ENCODE measurements around the gene ABCC8. TPM values are rescaled to one million over a fixed set of nuclear protein-coding genes. Genes with fewer than 3 reads are reported as not detected.
A peak's percentile ranks its signal among the peaks of the same experiment; 100 is the strongest.

Gene ABCC8
- polyA plus RNA-seq, 3 donors, result not detected

DNA sequence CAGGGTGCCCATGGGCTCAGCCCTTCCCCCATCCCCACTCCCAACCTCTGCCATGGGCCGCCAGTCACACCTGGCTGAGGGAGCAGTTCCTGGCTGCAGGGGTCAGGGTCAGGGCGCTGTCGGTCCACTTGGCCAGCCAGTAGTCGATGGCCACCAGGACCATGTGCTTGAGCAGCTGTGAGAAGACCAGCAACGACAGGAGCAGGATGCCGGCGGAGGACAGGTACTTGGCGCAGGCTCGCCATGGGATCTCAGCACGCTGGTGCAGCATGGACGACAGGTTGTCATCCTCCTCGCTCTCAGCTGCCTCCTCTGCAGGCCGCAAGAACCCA is 69.9 kb downstream of the ABCC8 start:
- no peak overlapping the region for H3K4me3 ChIP-seq (replicated peaks in 1 of 3; ENCODE audit: low read depth in 2 of 3, low read length in 3 of 3)
- no peak overlapping the region for H2AFZ ChIP-seq (ENCODE audit: insufficient read depth, low read depth, low read length, poor library complexity, severe bottlenecking)
- Mint-ChIP-seq H3K27ac (peak overlapping the region in 2 of 7 donors; percentile 40 to 52), H3K4me3 (no peak overlapping the region), H3K9me3 (peaks cover 0 to 7% (median 0%) of the 10 kb centered on the region in 7 donors), H3K27me3 (ENCODE audit: low read depth in 3 of 3) (peaks cover 1 to 12% (median 4%) of the 10 kb centered on the region in 3 donors), H3K36me3 (no peaks in the 10 kb centered on the region), H3K4me1 (peaks cover 3% of the 10 kb centered on the region)
- no peaks in the 10 kb centered on the region for H3K27me3 ChIP-seq (ENCODE audit: control insufficient read depth in 2 of 2, insufficient read depth in 2 of 2, low read length in 2 of 2)
- no peaks in the 10 kb centered on the region for H3K36me3 ChIP-seq (replicated peaks in 1 of 2; ENCODE audit: control insufficient read depth in 1 of 2, insufficient read depth in 2 of 2, low read length in 2 of 2)
- no peaks in the 10 kb centered on the region for H4K20me1 ChIP-seq (ENCODE audit: insufficient read depth, low read length)
- H3K9ac ChIP-seq (ENCODE audit: insufficient read depth, low read length, poor library complexity, severe bottlenecking), result no peak overlapping the region
- no peak overlapping the region for H3K27ac ChIP-seq (ENCODE audit: low read depth in 1 of 2, low read length in 2 of 2)
- no peaks in the 10 kb centered on the region for H3K9me3 ChIP-seq (replicated peaks in 1 of 2; ENCODE audit: control insufficient read depth in 1 of 2, insufficient read depth in 1 of 2, low read length in 2 of 2)
- no peak for DNase-seq
- intact Hi-C loops (cut with micrococcal nuclease), result no loop called here
- no peaks in the 10 kb centered on the region for H3K4me1 ChIP-seq (ENCODE audit: control insufficient read depth in 1 of 2, insufficient read depth in 2 of 2, low read length in 2 of 2)
- TF ChIP-seq CTCF (IDR thresholded peaks at IDR 0.05), result no peak
- H3K79me2 ChIP-seq (ENCODE audit: insufficient read depth, low read length), result no peaks in the 10 kb centered on the region
- WGBS (ENCODE audit: insufficient coverage), result 96% methylated on average over 13 of the region's 13 CpGs
- H3K4me2 ChIP-seq (replicated peaks; ENCODE audit: extremely low read depth, low read length, poor library complexity, severe bottlenecking), result no peak overlapping the region

DNA sequence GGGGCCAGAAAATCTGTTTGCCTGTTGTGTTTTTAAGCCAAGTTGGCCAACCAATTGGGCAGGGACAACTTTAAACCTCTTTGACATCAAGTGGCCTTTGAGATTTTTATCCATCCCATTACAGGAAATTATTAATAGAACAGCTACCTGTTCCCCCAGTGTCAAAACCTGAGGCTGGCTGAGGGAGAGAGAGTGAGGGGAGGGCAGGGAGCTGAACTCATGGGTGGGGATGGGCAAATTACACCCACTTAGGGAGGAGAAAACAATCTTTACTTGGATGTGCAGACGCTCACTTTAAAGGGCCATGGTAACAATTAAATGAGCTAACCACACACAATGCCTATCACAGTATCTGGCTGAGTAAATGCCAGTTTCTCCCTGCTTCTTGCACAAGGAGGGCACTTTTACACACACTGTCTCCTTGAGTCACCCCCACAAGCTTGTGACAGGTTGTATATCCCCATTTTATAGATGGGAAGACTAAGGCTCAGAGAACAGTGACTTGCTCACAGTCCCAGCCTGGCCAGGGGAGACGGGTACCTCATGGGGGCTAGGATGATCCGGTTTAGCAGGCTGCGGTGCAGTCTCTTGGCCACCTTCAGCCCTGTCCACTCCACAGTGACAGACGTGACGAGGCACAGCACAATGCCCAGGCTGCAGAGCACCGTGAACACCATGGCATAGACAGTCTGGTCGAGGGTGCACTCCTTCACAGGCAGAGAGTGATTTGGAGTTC is 70.4 kb downstream of the ABCC8 start:
- Histone ChIP-seq H3K4me3 (replicated peaks in 1 of 3; ENCODE audit: low read depth in 2 of 3, low read length in 3 of 3) (no peak overlapping the region), H3K4me2 (replicated peaks; ENCODE audit: extremely low read depth, low read length, poor library complexity, severe bottlenecking) (no peak overlapping the region), H2AFZ (ENCODE audit: insufficient read depth, low read depth, low read length, poor library complexity, severe bottlenecking) (no peak overlapping the region), H3K4me1 (ENCODE audit: control insufficient read depth in 1 of 2, insufficient read depth in 2 of 2, low read length in 2 of 2) (no peaks in the 10 kb centered on the region), H3K79me2 (ENCODE audit: insufficient read depth, low read length) (no peaks in the 10 kb centered on the region), H3K27ac (ENCODE audit: low read depth in 1 of 2, low read length in 2 of 2) (no peak overlapping the region), H3K9me3 (replicated peaks in 1 of 2; ENCODE audit: control insufficient read depth in 1 of 2, insufficient read depth in 1 of 2, low read length in 2 of 2) (no peaks in the 10 kb centered on the region), H3K36me3 (replicated peaks in 1 of 2; ENCODE audit: control insufficient read depth in 1 of 2, insufficient read depth in 2 of 2, low read length in 2 of 2) (no peaks in the 10 kb centered on the region), H3K27me3 (ENCODE audit: control insufficient read depth in 2 of 2, insufficient read depth in 2 of 2, low read length in 2 of 2) (no peaks in the 10 kb centered on the region), H3K9ac (ENCODE audit: insufficient read depth, low read length, poor library complexity, severe bottlenecking) (no peak overlapping the region), H4K20me1 (ENCODE audit: insufficient read depth, low read length) (no peaks in the 10 kb centered on the region)
- H3K27me3 Mint-ChIP-seq (ENCODE audit: low read depth in 3 of 3), result peaks cover 1 to 12% (median 2%) of the 10 kb centered on the region in 3 donors
- H3K4me1 Mint-ChIP-seq, result peaks cover 3% of the 10 kb centered on the region
- no peak overlapping the region for H3K4me3 Mint-ChIP-seq
- H3K36me3 Mint-ChIP-seq, result no peaks in the 10 kb centered on the region
- WGBS (ENCODE audit: insufficient coverage), result 99% methylated on average over 7 of the region's 8 CpGs
- peak overlapping the region in 1 of 7 donors; percentile 52 for H3K27ac Mint-ChIP-seq
- peaks cover 0 to 7% (median 0%) of the 10 kb centered on the region in 7 donors for H3K9me3 Mint-ChIP-seq
- intact Hi-C loops (cut with micrococcal nuclease), result no loop called here
- no peak for DNase-seq
- TF ChIP-seq CTCF (IDR thresholded peaks at IDR 0.05), result no peak

Data from CD14-positive monocyte (primary cell).